ENCODE measurements around the gene NHERF2.

The NHERF2 gene

DNA sequence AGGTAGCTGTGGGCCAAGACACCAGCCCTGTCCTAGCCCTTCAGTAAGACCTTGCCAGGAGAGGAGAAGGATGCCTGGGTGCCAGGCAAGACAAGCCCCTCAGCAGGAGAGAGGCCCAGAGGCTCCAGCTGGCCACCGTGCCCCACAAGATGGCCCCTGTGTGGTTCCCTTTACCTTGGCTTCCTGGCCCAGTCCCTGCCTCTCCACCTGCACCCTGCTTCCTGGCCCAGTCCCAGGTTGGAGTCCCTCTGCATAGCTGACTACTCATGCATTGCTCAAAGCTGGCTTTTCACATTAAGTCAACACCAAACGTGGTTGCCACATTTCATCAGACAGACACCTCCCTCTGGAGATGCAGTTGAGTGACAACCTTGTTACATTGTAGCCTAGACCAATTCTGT, 33.0 kb upstream of the NHERF2 start:
- CTCF ChIA-PET: interaction anchor here (0.6 to 3.6 kb wide), 4 partner anchors 10 to 128 kb away, joined by 3 to 13 read pairs (median 5); no protein-coding TSS in a partner anchor
- TF ChIP-seq L3MBTL2 (conservative IDR thresholded peaks at IDR 0.05): no peak
- TF ChIP-seq SP1 (IDR thresholded peaks at IDR 0.05): no peak
- no peak for TF ChIP-seq BHLHE40 (IDR thresholded peaks at IDR 0.05; ENCODE audit: borderline replicate concordance)
- TF ChIP-seq FOXA1 (IDR thresholded peaks at IDR 0.05): no peak
- no peak for TF ChIP-seq FOXM1 (IDR thresholded peaks at IDR 0.05; ENCODE audit: borderline replicate concordance)
- no peak for TF ChIP-seq NFRKB (IDR thresholded peaks at IDR 0.05)
- TF ChIP-seq SUZ12 (IDR thresholded peaks at IDR 0.05): no peak
- TF ChIP-seq LEF1 (IDR thresholded peaks at IDR 0.05; ENCODE audit: borderline replicate concordance): no peak
- no peak for DNase-seq (ENCODE audit: extremely low spot score)
- POLR2A ChIA-PET: interaction anchor here (1.0 kb wide), 2 partner anchors 8 to 10 kb away, joined by 3 read pairs; no protein-coding TSS in a partner anchor

DNA sequence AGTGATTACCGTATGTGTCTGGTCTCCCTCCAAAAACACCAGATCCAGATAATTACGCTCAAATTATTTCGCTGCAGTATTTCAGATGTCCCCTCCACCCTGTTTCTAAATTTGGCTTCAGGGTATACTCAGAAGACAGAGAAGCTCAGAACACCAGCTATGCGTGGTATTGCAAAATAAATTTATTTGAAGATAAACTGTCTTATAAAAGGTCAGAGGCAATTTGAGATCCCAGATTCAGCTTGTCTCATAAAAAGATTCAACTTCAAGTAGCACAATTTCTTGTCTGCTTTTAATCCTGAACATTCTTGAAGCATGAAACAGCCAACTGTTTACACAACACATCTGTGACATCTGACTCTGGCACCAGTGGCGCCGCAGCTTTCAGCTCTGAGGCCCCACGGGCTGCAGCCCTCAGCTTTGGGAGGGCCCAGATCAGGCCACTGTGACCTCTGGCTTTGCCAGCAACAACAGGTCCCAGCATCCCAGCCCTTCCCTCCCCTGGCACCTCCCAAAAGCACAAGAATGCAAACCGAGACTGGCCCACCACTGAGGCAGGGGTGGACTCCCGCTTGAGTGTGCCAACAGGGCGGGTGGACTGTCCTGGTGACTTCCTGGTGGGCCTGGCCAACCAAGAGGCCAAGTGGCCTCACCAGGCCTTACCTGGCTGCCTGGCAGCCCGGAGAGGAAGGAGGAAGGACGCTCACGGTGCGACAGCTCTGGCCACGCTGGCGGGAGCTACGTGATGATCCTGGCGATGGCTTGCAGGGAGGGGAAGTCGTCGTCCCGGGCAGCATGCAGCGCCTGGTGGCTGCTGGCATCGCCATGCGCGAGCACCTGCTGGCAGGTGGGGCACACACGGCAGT, 29.0 kb upstream of the NHERF2 start:
- POLR2A ChIA-PET: interaction anchor here (0.8 to 2.5 kb wide), 3 partner anchors 9 to 33 kb away, joined by 3 to 8 read pairs (median 3); partner anchors contain the start of gene RPS2
- CTCF ChIA-PET: interaction anchor here (0.8 kb wide), 1 partner anchor 19 kb away, joined by 4 read pairs; no protein-coding TSS in a partner anchor
- DNase-seq (ENCODE audit: extremely low spot score): no peak
- TF ChIP-seq HDGF (IDR thresholded peaks at IDR 0.05; ENCODE audit: borderline replicate concordance) (no peak), FOXK2 (IDR thresholded peaks at IDR 0.05) (no peak), LEF1 (IDR thresholded peaks at IDR 0.05; ENCODE audit: borderline replicate concordance) (no peak), FOXM1 (IDR thresholded peaks at IDR 0.05; ENCODE audit: borderline replicate concordance) (no peak), CTBP1 (IDR thresholded peaks at IDR 0.05; ENCODE audit: borderline replicate concordance) (no peak), TARDBP (IDR thresholded peaks at IDR 0.05) (no peak), ARNT (IDR thresholded peaks at IDR 0.05) (no peak), SP1 (IDR thresholded peaks at IDR 0.05) (no peak), L3MBTL2 (conservative IDR thresholded peaks at IDR 0.05) (no peak), FOXA1 (IDR thresholded peaks at IDR 0.05) (no peak), ELF4 (IDR thresholded peaks at IDR 0.05) (no peak), BHLHE40 (IDR thresholded peaks at IDR 0.05; ENCODE audit: borderline replicate concordance) (no peak)

DNA sequence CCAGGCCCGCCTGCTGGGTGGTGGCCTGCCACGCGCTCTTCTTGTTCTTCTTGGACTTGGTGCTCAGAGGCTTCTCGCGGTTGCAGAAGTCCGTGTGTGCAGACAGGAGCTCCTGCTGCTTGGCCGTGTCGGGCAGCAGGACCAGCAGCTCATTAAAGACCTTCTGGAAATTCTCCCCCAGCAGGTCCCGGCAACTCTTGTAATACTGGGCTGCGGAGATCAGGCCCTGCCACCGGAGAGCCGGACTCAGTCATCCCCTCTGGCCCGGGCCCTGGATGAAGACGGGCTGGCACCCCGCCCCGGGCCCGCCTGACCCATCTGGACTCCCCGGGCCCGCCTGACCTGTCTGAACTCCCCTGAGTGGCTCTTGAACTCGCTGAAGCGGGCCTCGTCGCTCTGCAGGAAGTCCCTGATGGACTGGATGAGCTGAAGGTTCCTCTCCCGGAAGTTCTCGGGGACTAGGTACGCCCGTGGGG, 28.3 kb upstream of the NHERF2 start:
- DNase-seq (ENCODE audit: extremely low spot score): no peak
- POLR2A ChIA-PET: interaction anchor here (1.4 to 1.7 kb wide), 2 partner anchors 10 to 34 kb away, joined by 3 to 6 read pairs; partner anchors contain the start of gene RPS2
- TF ChIP-seq FOXA1 (IDR thresholded peaks at IDR 0.05): no peak
- CTCF ChIA-PET: no interaction called here

- TF ChIP-seq SP1 (IDR thresholded peaks at IDR 0.05) (no peak), ARNT (IDR thresholded peaks at IDR 0.05) (no peak), NFRKB (IDR thresholded peaks at IDR 0.05) (no peak)
- ChIA-PET POLR2A (interaction anchor here (1.4 to 1.7 kb wide), 2 partner anchors 10 to 35 kb away, joined by 3 to 6 read pairs; partner anchors contain the start of gene RPS2), CTCF (no interaction called here)
- no peak for DNase-seq (ENCODE audit: extremely low spot score)
Observed at GRCh38 chr16:1998852-1999801, 27.6 kb upstream of the NHERF2 start.

- DNase-seq (ENCODE audit: extremely low spot score): no peak
- POLR2A ChIA-PET: interaction anchor here (1.7 kb wide), 1 partner anchor 9 kb away, joined by 6 read pairs; no protein-coding TSS in a partner anchor
- CTCF ChIA-PET: no interaction called here
- TF ChIP-seq HDGF (IDR thresholded peaks at IDR 0.05; ENCODE audit: borderline replicate concordance): no peak
- TF ChIP-seq NFRKB (IDR thresholded peaks at IDR 0.05): no peak
- TF ChIP-seq TARDBP (IDR thresholded peaks at IDR 0.05): no peak
- no peak for TF ChIP-seq FOXK2 (IDR thresholded peaks at IDR 0.05)
- no peak for TF ChIP-seq ARNT (IDR thresholded peaks at IDR 0.05)
- no peak for TF ChIP-seq L3MBTL2 (conservative IDR thresholded peaks at IDR 0.05)
- TF ChIP-seq PKNOX1 (IDR thresholded peaks at IDR 0.05): no peak
Observed at GRCh38 chr16:1999866-2000514, 26.7 kb upstream of the NHERF2 start.

DNA sequence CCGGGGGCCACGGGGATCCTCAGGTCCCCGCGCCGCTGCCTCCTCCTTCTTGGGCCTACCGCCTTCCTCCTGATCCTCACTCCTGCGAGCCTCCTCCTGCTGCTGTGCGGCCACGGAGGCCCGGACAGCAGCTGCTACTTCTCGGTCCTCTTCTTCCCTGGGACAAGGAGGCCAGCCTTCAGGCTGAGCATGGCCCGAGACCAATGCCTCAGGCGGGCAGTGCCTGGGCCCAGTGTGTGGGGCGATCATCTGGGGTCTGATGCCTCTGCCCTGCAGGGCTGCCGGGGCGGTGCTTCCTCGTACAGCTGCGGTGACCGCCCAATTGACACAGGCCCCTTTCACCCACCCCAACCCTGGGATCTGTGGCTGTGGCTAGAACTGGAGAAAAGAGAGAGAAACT, 25.7 kb upstream of the NHERF2 start:
- TF ChIP-seq FOXA1 (IDR thresholded peaks at IDR 0.05) (no peak), ELF4 (IDR thresholded peaks at IDR 0.05) (no peak), ZNF384 (IDR thresholded peaks at IDR 0.05) (no peak), TARDBP (IDR thresholded peaks at IDR 0.05) (no peak), CTBP1 (IDR thresholded peaks at IDR 0.05; ENCODE audit: borderline replicate concordance) (no peak), HDGF (IDR thresholded peaks at IDR 0.05; ENCODE audit: borderline replicate concordance) (no peak), NFRKB (IDR thresholded peaks at IDR 0.05) (no peak), FOXM1 (IDR thresholded peaks at IDR 0.05; ENCODE audit: borderline replicate concordance) (no peak), SP1 (IDR thresholded peaks at IDR 0.05) (no peak), BHLHE40 (IDR thresholded peaks at IDR 0.05; ENCODE audit: borderline replicate concordance) (no peak)
- CTCF ChIA-PET: no interaction called here
- no peak for DNase-seq (ENCODE audit: extremely low spot score)
- POLR2A ChIA-PET: interaction anchor here (1.4 kb wide), 1 partner anchor 36 kb away, joined by 3 read pairs; the partner anchor contains the start of gene RPS2
